ENCODE measurements around the gene B4GALT1.

B4GALT1 gene

DNA sequence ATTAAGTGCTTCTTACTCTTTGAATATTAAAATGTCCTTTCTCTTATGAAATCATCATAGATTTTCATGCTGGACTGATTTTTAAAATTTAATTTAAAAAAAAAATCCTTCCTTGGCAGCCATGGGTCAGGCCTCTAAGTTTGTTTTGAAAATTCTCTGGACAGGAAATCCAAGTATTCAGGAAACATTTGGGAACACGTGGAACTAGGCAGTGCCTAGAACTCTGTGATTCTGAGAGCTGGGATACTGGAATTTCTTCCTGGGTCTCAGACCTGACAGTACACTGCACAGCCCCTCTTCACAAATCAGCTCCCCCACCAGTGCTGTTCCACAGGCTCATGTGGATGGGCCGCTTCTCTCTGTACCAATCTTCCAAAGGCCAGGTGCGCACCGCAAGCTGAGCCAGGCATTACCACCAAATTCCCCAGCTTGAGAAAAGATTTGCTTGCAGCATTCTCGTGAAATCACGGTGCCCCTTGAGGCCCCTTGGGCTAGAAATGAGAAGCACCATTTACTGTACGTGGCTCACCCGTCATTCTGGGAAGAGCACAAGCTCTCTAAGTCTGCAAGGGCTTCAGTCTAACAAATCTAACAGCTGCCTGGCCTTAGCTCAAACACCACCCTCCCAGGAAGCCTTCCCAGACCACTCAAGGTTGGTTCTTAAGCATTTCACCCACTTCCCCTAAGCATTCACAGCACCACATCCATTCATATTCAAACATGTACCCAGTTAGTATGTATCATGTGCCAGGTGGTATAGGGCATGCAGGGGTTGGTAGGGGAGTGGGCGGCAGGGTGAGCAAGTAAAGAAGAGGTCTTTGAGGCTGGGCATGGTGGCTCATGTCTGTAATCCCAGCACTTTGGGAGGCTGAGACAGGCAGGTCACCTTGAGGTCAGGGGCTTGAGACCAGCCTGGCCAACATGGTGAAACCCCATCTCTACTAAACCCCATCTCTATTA, 26.5 kb downstream of the B4GALT1 start:
- no peak for DNase-seq (ENCODE audit: low read depth in 2 of 2)

GRCh38 chr9:33139421-33140228, 27.5 kb downstream of the B4GALT1 start:
- no peak for DNase-seq (ENCODE audit: low read depth in 2 of 2)

DNA sequence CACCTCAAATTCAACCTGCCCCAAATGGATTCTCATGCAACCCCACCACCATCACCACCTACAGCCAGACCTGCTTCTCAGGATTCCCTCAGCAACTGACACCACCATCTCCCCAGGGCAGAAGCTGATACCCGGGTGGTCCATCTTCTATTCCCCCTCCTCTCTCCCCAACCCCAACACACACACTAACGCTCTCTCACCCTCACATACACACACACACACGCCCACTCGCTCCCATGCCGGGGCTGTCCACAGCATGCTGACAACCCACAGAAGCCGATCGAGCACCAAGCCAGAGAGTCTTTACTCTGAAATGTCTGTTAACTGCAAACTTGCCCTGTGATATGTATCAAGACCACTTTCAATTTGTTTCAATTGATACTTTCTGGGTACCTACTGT, 28.4 kb downstream of the B4GALT1 start:
- DNase-seq (ENCODE audit: low read depth in 2 of 2): no peak

GRCh38 chr9:33137781-33138264, 29.3 kb downstream of the B4GALT1 start:
- no peak for DNase-seq (ENCODE audit: low read depth in 2 of 2)

DNA sequence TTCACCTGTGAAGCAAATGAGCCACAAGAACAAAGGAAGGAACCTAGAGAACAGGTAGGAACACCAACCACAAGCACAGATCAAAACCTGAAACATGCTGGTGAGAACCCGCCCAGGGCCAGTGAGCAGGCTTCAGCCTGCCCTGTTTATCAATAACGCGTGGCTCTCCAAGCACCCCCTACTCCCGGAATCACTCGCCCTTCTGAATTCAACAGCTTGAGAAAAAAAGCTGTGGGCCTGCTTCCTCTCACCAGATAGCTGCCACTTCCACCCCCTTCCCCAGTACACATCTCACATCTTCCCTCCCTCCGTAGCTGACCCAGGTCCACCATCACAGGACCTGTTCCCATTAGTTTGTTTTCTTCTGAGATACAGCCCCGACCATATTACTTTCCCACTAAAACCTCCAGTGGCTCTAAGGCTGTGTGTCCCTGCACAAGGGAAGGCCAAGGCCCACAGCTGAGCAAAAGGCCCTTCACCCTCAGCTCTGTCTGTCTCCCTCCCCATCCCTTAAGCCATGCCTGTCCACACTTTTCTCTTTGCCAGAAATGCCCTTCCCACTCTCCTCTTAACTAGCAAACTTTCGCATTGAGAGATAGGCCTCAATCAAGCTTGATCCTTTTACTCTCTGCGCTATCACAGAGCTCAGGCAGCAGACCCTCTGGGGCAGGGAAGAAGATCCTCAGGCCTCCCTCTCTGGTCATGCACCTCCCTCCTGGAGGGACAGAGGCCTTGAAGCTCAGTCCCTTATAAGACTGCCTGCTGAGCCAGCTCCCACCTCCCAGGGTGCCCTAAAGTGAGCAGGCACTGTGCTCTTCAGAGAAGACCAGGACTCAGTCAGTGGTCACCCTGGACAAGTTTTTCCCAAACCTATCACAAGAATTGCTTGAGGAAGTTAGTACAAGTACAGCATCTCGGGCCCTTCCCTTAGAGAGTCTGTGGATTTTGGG, 30.1 kb downstream of the B4GALT1 start:
- DNase-seq (ENCODE audit: low read depth in 2 of 2): no peak

GRCh38 chr9:33135470-33135958, 31.6 kb downstream of the B4GALT1 start:
- DNase-seq (ENCODE audit: low read depth in 2 of 2): no peak

DNA sequence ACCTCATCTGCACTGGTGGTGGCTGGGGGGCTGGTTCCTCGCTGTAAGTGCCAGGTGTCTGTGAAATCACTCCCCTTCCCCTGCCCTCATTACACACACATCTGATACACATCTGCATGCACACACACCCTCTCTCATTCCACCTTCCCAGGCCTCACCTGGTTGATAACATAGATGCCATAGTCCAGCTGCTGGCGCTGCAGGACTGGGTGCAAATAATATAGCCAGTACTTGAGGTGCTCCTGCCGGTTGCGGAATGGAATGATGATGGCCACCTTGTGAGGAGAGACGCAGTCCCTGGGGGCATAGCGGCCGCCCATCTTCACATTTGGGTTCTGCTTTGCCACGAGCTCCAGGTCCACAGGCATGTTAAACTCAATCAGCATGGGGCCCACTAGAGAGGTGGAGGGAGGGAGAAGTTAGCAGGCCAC, 32.1 kb downstream of the B4GALT1 start:
- no peak for DNase-seq (ENCODE audit: low read depth in 2 of 2)

GRCh38 chr9:33133186-33133585, 34.0 kb downstream of the B4GALT1 start:
- DNase-seq (ENCODE audit: low read depth in 2 of 2): no peak

DNA sequence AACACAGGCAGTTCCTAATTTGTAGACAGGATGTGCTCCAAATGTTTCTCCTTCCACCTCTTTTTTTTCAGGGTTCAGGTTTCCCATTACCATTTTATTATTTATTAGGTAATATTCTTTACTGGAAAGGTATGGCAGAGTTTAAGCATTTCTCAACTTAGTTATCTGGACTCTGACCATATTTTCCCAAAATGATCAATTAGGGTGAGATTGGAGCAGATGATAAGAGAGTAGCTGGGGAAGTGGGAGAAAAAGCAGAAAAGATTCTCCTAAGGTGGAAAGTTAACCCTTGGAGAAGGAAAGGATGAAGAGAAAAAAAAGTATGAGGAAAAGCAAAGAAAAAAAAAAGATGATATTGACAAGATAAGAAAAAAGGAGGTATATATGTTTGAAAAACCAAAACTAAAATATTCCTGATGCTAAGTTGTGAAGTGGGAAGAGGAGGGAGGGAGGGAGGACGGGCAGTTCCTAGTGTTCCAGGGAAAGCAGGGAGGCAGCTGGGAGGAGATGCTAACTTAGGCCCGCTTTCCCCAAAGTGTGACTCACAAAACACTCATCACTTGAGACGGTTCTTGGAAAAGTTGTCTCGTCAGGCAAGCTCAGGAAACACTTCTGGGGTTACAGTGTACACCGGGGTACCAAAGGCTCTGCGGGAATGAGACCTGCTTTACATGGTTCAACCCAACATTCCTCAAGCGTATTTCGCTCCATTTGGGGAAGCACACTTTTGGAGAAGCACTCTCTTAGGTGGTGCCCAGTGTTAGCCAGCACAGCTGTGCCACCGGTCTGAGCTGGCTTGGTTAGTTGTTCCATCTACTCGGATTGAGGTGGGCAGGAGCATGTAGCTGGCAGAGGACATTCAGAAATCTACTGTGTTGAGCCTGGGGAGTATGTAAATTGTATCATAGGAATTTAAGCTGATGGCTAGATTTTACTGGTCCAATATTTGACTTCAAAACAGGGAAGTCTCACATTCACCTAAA, 35.1 kb downstream of the B4GALT1 start:
- no peak for DNase-seq (ENCODE audit: low read depth in 2 of 2)

DNA sequence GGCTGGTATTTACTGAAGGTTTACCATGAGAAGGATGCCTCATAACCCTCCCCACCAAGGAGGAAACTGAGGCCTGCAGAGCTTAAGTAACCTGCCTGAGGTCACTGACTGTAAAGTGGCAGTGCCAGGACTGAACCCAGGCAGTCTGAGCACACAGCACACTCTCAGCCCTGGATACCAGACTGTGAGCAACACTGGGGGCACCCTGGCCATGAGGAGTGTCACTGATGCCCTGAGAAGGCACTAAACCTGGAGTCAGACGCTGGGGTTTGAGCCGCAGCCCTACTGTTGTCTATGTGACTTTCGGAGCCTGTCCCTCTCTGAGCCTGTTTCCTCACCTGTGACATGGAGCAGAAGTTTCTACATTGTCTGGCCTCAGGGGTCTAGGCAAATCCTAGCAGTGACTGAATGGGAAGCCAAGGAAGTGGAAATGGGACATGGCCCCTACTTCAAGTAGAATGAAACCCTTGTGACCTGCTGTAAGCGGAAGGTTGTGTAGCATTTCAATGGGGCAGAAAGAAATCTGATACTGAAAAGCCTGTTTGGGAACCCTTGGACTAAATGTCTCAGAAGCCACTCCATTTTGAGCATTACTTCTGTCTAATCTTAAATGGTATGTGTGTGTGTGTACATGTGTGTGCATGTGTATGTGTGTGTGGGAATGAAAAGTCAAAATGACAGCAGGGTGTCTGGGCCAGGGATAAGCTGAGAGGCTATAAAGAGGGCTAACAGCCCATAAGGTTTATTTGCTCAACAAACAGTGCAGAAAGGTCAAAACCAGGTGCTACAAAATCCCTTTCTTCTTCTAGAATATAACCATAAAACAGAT, 36.0 kb downstream of the B4GALT1 start:
- DNase-seq (ENCODE audit: low read depth in 2 of 2): no peak

DNA sequence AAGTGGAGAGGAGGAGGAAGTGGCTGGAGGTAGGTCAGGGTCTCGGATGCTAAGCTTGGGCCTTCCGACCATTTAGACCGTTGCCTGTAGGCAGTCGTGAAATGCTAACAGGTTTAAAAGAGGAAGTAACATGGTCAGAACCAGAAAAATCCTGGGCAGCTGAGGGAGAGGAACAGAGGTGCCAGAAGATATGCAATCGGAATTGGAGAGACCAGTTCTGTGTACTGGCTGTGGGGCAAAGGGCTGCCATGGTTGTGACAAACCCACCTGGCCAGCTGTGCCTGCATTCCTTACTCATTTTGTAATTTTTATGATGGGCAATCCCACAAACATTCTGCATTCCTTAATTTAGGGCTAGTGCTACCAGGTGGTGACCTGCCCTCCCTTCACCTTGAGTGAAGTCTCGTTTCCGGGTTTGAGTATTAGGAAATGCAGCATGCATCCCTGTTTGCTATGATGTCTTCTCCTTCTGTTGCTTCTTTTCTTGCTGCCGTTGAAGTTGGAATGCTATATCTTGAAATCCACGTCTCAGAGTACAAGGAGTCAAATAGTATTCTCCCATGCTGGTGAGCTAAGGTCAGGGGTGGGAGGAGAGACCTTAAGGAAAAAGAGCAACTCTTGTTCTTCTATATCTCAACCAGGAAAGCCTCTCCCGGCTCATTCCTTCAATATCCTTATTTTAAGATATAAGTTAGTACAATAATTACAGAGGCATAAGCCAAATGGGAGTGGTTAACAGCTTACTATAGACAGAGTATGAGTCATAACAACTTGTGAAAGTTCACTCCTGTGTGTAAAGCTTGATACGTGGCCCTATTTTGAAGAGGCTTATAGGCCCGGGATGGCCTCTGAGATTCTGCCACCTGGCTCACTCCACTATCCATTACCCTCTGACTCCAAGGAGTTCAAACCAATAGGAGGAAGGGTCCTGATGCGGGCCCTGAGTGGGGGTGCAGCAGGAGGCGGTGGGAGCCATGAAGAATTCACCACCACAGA, 37.0 kb downstream of the B4GALT1 start:
- no peak for DNase-seq (ENCODE audit: low read depth in 2 of 2)

DNA sequence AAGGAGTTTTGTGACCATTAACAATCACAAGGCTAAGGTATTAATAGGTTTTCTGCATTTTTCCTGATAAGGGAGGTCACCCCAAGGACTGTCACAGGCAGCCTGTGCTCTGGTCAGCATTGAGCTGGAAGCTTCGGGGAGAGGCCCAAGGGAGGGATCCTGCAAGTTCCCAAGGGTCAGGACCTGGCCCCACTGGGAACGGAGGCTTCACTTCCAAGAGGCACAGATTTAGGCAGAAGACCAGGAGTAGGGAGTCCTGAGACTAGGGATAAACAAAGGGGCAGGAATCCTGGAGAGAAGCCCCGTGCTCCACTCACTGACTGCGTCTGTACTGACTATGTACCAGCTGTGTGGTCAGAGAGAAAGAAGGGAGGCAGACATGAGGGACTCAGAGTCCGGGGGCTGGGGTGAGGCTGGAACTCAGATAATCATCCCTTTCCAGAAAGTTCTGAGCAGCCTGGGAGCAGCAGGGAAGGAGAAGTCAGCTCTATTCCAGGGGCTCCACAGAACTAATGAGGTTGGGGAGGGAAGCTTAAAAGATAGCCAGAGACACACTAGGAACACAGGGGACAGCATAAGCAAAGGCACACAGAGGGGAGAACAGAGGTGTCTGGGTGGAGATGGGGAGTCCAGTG, 37.8 kb downstream of the B4GALT1 start:
- DNase-seq (ENCODE audit: low read depth in 2 of 2): no peak

- no peak for DNase-seq (ENCODE audit: low read depth in 2 of 2)
Measured at GRCh38 chr9:33128570-33128969, 38.6 kb downstream of the B4GALT1 start.

- DNase-seq (ENCODE audit: low read depth in 2 of 2): no peak
Measured at GRCh38 chr9:33127881-33128280, 39.3 kb downstream of the B4GALT1 start.

DNA sequence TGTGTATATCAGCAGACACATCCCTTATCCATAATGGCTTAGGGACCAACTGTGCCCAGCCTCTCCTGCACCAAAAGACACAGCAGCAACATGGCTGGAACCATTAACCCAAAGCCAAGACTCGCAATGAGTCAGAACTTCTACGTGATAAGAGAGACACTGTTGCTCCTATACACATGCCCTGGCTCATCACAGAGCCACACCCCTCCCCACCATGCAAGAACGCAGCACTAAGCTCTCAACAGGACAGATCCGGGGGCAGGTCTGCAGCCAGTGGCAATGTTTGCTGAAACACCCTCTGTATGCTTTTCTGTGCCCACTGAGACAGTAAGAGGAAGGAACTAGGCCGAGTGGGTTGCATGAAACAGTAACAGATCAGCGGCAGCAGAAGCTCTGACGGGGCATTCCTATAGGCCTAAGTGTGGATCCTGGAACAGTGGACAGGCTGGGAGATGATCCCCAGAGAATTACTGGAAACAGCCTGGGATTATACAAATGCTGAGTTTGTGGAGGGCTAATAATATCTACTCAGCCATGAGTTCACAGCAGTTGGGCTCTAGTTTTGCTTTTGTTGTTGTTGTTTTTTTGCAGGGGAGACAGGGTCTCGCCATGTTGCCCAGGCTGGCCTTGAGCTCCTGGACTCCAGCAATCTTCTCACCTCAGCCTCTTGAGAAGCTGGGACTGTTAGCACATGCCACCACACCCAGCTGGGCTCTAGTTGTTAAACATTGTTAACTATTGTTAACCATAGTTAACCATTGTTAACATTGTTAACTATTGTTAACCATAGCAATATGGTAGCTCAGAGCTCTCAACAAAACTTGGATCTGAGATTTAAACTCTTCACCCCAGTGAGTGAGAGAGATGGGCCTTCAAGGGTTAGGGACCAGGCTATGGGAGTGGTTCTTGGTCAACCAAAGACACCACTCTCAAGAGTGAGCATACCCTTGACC, 41.0 kb downstream of the B4GALT1 start:
- no peak for DNase-seq (ENCODE audit: low read depth in 2 of 2)

DNA sequence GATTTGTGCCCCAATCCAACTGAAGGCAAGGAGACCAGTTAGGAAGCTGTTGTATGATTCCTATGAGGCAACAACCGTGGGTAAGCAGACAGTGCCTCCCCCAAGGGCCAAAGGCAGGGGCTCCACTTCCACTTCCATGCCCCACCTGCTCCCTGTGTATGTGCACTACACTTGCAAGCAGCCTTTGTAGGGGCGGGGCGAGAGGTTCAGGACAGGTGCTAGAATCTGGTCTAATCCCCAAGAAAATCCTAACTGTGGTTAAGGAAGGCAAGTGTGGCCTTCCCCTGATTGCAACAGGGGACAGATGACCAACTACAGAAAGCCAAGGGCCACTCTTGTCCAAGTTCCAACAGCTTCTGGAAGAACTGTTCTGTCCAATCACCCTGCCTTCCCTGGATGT, 41.7 kb downstream of the B4GALT1 start:
- no peak for DNase-seq (ENCODE audit: low read depth in 2 of 2)

Measured in activated CD4-positive, alpha-beta T cell treated with anti-CD3 and anti-CD28 coated beads for 24 hours (primary cell).